Right kidney (tissue), 1 donor: ENCODE data around the gene C9orf85.
"Not testable (repeated sequence)": the region's sequence is repeated elsewhere in the genome, so short reads cannot be mapped to it uniquely, and the experiment has no call there.

Experiments
- DNase-seq: peaks from one replicate; pipeline ENCODE4 v3.0.0-alpha.2; 2016

Gene C9orf85

DNA sequence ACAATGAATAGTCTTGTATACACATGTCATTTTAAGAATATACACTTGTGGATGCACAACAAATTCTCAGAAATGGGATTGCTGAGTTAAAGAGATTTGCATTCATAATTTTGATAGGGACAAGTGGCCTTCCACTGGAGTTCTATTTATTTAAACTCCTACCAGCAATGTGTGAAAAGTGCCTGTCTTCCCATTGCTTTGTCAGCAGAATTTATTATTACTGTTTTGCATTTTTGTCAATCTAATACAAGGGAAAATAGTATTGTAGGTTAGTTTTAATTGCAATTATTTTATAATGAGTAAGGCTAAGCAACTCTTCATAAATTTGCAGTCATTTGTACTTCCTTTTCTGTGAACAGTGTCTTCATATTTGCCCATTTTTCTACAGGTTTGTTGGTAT lies 94.0 kb downstream of the C9orf85 start:
- DNase-seq = no peak

DNA sequence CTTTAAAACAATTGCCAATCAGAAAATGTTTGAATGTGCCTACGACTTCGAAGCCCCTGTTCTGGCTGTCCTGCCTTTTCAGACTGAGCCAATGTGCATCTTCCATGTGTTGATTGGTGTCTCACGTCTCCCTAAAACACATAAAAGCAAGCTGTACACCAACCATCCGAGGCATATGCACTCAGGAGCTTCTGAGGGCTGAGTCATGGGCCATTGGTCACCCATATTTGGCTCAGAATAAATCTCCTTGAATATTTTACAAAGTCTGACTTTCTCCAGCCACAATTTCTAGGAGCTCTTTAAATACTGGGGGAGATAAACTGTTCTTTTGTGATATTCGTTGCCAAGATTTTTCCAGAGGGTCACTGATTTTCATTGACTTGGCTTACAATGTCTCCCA lies 95.1 kb downstream of the C9orf85 start:
- no peak for DNase-seq

DNA sequence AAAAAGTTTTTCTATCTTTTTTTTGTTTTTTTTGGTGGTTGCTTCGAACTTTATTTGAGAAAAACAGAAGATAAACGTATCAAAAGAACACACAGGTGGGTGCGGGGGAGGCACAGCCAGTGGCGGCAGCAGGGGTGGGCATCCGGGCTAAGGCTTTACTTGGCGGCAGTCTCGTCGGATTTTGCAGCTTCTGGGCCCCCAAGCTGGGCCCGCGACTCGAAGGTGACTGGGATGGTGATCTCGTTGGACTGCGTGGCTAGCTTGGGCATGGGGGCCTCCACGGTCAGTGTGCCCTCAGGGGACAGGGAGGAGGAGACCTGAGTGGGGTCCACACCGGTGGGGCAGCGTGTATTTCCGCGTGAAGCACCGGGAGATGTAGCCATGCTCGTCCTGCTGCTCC lies 96.3 kb downstream of the C9orf85 start:
- DNase-seq = not testable (repeated sequence)

DNA sequence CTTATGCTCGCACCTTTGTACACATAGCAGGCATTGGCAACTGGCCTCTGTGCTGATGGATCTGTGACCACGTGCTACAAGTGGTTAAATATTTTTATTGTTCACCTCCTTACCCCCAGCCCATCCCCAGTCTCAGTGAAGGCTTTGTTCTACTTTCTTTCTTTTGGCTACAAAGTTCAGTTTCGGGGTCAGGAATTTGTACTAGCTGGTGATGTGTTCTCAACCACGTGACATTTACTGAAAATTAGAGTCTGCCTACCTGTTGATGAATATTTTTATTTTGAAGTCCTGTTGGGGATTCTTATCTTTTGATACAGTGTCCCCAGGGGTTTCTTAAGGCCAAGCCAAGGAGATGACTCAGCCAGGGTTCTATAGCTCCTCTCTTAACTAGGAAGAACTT lies 101.2 kb downstream of the C9orf85 start:
- DNase-seq = no peak

DNA sequence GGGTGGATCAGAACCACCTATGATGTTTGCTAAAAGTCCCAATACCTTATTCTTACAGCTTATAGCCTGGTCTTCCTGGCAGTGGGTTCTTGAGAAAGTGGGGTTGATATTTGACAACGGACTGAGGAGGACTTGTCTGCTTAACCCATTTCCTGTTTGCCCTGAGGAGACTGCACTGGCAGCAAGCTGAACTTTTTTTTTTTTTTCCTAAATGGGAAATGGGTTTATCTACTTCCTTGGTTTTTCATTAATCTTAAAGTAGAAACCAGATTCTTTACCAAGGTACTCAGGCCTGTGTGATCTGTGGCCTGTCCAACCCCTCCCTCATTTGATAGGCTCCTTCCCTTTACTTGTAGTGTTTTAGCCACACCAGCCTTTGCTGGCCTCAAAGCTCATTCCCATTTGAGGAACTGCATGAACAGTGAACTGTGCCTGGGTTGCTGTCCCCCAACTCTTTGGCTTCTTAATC lies 101.9 kb downstream of the C9orf85 start:
- no peak for DNase-seq

DNA sequence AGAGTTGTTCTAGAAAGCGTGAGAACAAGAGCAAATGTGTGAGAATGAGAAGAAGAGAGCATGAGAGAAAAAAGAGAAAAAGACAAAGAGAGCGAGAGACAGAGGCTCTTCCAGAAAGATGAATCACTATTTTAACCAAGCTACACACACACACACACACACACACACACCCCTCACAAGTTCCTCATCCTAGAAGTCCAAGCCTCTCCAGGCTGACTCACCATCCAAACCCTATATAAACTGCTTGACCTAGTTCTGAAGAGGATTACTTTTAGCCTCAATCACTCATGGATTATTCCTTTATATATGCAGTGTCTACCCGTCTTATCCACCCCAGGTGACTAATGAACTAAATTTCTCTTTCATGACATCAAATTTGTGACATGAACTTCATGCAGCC lies 111.4 kb downstream of the C9orf85 start:
- no peak for DNase-seq
